Measurements from ENCODE around the gene RPP14.

RPP14 gene

GRCh38 chr3:58358808-58359207, 52.8 kb downstream of the RPP14 start:
- no peaks in the 10 kb centered on the region for H3K36me3 ChIP-seq (ENCODE audit: insufficient read depth, low read length)
- no peaks in the 10 kb centered on the region for H3K27me3 ChIP-seq (ENCODE audit: insufficient read depth, low read length)
- H3K4me3 ChIP-seq (ENCODE audit: low read length) = no peak overlapping the region
- 90% methylated on average over 4 of the region's 4 CpGs for WGBS
- no peaks in the 10 kb centered on the region for H3K9me3 ChIP-seq (ENCODE audit: insufficient read depth, low read depth, low read length)
- H3K4me1 ChIP-seq (ENCODE audit: insufficient read depth, low read length) = no peaks in the 10 kb centered on the region
- no peak overlapping the region for H3K27ac ChIP-seq (ENCODE audit: low read depth, low read length)
- no peak overlapping the region for H3K9ac ChIP-seq (ENCODE audit: low read depth, low read length)

GRCh38 chr3:58359621-58360020, 53.6 kb downstream of the RPP14 start:
- WGBS = 92% methylated on average over 4 of the region's 4 CpGs
- no peak overlapping the region for H3K27ac ChIP-seq (ENCODE audit: low read depth, low read length)
- no peaks in the 10 kb centered on the region for H3K27me3 ChIP-seq (ENCODE audit: insufficient read depth, low read length)
- H3K4me1 ChIP-seq (ENCODE audit: insufficient read depth, low read length) = no peaks in the 10 kb centered on the region
- no peak overlapping the region for H3K4me3 ChIP-seq (ENCODE audit: low read length)
- no peak overlapping the region for H3K9ac ChIP-seq (ENCODE audit: low read depth, low read length)
- H3K36me3 ChIP-seq (ENCODE audit: insufficient read depth, low read length) = no peaks in the 10 kb centered on the region
- no peaks in the 10 kb centered on the region for H3K9me3 ChIP-seq (ENCODE audit: insufficient read depth, low read depth, low read length)

DNA sequence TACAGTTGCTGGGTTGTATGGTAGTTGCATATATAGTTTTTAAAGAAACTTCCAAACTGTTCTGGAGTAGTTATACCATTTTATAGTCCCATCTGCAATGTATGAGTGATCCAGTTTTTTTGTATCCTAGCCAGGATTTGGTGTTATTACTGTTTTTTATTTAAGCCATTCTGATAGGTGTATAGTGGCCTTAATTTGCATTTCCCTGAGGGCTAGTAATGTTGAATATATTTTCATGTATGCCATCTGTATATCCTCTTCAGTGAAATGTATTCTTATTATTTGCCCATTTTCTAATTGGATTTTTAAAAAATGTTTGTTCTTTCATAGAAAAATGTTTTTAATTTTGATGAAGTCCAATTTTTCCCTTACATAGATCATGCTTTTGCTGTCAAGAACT, 55.8 kb downstream of the RPP14 start:
- Histone ChIP-seq H3K27me3 (ENCODE audit: insufficient read depth, low read length) (no peaks in the 10 kb centered on the region), H3K4me1 (ENCODE audit: insufficient read depth, low read length) (no peaks in the 10 kb centered on the region; the same call in 1 of the 2 replicates), H3K36me3 (ENCODE audit: insufficient read depth, low read length) (no peaks in the 10 kb centered on the region), H3K9ac (ENCODE audit: low read depth, low read length) (no peak overlapping the region), H3K27ac (ENCODE audit: low read depth, low read length) (no peak overlapping the region), H3K4me3 (ENCODE audit: low read length) (no peak overlapping the region), H3K9me3 (ENCODE audit: insufficient read depth, low read depth, low read length) (no peaks in the 10 kb centered on the region)

DNA sequence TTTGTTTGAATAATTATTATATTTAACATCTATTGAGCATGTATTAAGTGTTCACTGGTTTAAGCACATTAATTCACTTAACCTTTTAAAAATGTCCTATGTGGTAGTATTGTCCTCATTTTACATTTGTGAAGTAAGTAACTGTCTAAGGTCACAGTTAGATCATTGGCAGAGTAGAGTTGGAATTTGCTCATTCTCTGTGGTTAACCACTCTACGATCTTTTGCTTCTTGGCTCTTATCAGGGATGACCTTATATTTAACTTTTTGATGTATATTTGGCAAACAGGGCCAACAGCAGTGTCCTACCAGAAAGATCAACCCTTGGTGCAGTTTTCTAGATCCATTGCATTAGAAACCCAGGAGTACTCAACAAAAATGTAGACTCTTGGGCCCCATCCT, 60.7 kb downstream of the RPP14 start:
- no peaks in the 10 kb centered on the region for H3K27me3 ChIP-seq (ENCODE audit: insufficient read depth, low read length)
- H3K9ac ChIP-seq (ENCODE audit: low read depth, low read length) = no peak overlapping the region
- 92% methylated on average over 1 of the region's 1 CpG for WGBS
- no peaks in the 10 kb centered on the region for H3K9me3 ChIP-seq (ENCODE audit: insufficient read depth, low read depth, low read length)
- no peaks in the 10 kb centered on the region for H3K36me3 ChIP-seq (ENCODE audit: insufficient read depth, low read length)
- no peak overlapping the region for H3K27ac ChIP-seq (ENCODE audit: low read depth, low read length)
- H3K4me3 ChIP-seq (ENCODE audit: low read length) = no peak overlapping the region
- peaks cover 4% of the 10 kb centered on the region; the same call in 1 of the 2 replicates for H3K4me1 ChIP-seq (ENCODE audit: insufficient read depth, low read length)

- Histone ChIP-seq H3K9me3 (ENCODE audit: insufficient read depth, low read depth, low read length) (no peaks in the 10 kb centered on the region), H3K9ac (ENCODE audit: low read depth, low read length) (no peak overlapping the region), H3K4me3 (ENCODE audit: low read length) (no peak overlapping the region), H3K27ac (ENCODE audit: low read depth, low read length) (no peak overlapping the region), H3K4me1 (ENCODE audit: insufficient read depth, low read length) (peaks cover 4% of the 10 kb centered on the region; the same call in 1 of the 2 replicates), H3K27me3 (ENCODE audit: insufficient read depth, low read length) (no peaks in the 10 kb centered on the region), H3K36me3 (ENCODE audit: insufficient read depth, low read length) (no peaks in the 10 kb centered on the region)
- 84% methylated on average over 1 of the region's 1 CpG for WGBS
Observed at GRCh38 chr3:58369038-58369437, 63.0 kb downstream of the RPP14 start.

Data from HUES64 (cell line).